Stimulated activated CD4-positive, alpha-beta T cell treated with anti-CD3 and anti-CD28 coated beads, Interleukin-2, amount 100 ng/mL, for 24 hours (primary cell): ENCODE results near the gene INSL4.

Experiments
- DNase-seq, 2 donors: peaks; one replicate each; pipeline ENCODE4 v3.0.0-alpha.2; 2020

Gene INSL4

GRCh38 chr9:5231212-5231611, at the start of gene INSL4:
Gene INSL4 (plus strand): TSS chr9:5231419. CDS start chr9:5231524, 105 bp downstream.
- DNase-seq = no peak

- no peak for DNase-seq
These were observed 46.4 kb upstream of the INSL4 start for GRCh38 chr9:5184776-5185175.

- DNase-seq = no peak
These were observed 45.9 kb upstream of the INSL4 start, which contains the start of gene INSL6 for GRCh38 chr9:5185220-5185840. Gene INSL6 (minus strand): TSS chr9:5185639. CDS start chr9:5185602, 37 bp downstream.

DNA sequence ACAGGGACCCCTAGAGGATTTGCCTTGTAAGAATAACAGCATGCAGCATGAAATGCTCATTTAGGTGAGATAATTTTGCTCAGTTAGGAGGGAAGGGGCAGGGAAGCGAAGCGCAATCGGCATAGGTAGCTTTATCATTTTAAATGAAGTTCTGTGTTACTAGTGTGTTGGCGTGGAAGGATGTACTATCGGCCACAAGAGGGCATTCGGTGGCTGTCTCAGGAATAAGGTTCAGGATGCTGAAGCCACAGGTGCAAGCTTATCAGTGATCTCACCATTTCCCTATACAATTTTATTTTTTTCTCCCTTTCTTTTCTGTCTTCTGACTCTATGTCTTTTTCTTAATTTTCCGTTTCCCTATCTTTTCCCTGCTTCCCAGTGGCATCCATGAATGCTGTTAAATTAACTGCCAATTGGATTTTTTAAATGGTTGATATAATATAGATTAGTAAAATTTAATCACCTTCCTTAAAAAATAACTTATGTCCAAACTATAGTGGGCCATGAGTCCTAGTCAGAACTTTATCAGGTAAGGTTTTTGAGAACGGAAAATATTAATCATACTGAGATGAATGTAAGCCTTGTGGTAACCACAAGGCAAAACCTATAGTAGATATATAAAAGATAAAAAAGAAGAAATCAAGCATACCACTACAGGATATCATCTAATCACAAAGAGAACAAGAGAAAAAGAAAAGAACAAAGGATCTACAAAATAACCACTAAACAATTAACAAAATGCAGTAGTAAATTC, 44.6 kb upstream of the INSL4 start:
- peak; percentile 48 to 52 for DNase-seq

DNA sequence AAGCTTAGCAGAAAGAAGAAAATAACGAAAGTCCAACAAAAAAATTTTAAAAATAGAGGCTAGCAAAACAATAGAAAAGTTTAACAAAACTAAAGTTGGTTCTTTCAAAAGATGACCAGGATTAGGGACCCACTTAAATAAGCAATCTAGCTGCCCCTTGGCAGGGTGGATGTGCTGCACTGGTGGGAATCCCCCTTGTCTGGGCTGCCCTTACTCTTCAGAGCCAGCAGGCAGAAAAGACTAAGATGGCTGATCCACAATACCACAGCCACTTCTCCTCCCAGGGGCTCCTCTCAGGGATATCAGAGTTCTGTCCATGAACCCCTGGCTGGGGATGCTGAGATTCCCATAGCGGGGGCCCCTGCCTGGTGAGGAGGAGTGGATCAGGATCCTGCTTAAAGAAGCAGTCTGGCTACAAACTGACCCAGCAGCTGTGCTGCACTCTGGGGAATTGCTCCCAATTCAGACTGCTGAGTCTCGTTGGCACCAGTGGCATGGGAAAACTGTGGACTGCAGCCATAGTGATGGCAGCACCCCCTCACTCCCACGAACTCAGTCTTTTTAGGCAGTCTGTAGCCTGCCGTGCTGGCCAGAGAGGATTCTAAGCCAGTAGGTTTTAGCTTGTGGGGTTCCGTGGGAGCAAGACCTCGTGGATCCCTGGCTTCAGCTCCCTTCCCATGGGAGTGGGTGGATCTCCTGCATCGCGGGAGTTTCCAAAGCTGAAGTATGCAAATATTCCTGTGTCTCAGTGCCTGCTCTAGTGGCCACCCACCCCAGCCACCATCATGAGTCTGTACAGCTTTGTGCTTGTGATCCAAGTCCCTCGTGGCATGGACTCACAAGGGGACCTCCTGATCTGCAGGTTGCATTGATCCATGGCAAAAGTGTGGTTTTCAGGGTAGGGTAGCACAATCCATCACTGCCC, 42.9 kb upstream of the INSL4 start:
- DNase-seq = no peak

GRCh38 chr9:5191985-5192384, 39.2 kb upstream of the INSL4 start:
- DNase-seq = no peak

DNA sequence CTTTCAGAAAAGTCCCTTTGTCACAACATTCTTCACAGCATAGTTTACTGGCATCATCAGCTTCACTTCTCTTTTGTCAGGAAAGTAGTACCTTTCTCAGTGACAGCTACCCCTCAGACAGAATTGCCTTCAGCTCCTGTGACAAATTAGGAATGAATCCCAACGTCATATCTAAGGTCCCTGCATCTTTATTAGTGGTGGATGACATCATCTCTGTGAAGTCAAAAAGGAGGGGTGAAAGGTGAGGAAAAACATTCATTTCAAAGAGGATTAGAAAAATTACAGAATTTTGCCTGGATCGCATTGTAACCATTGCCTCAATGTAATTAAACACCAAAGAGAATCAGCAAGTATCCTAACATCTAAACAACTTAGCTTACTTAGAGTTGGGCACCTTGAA, 37.9 kb upstream of the INSL4 start:
- DNase-seq = no peak

DNA sequence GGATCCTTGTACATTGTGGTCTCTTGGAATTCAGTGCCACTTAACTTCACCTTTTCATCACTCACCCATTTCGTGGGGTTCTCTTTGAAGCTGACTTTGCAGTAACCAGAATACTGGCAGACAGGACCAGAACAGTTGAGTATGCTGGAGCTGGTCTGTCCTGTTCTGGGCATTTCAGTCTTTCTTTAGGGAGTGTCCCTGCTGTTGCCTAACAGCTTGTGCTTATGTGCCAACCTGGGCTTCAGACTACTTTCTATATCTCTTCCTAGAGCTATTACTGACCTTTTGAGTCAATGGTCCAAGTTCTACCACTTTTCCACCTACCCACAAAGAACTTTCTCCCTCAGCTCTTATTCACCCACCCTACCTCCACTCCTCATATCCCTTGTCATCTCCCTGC, 35.8 kb upstream of the INSL4 start:
- no peak for DNase-seq

DNA sequence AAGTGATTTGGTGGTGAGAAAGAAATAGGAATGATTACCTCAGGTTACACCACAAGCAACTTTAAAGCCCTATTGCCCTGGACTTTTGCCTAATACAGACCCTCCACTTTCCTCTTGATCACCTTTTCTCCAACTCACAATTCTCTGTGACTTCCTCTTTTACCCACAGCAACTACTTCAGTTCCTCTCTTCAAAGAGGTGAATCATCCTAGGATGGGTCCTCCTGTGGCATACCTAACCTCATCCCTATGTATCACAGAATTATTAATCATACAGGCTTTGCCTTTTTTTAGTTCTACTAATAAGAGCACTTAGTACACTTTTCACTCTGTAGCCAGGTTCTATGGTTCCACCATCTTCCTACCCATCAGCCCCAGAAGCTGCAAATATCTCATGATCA, 26.1 kb upstream of the INSL4 start:
- DNase-seq = no peak

- DNase-seq = no peak
These were observed 665 bp upstream of the INSL4 start for GRCh38 chr9:5230554-5230953.

DNA sequence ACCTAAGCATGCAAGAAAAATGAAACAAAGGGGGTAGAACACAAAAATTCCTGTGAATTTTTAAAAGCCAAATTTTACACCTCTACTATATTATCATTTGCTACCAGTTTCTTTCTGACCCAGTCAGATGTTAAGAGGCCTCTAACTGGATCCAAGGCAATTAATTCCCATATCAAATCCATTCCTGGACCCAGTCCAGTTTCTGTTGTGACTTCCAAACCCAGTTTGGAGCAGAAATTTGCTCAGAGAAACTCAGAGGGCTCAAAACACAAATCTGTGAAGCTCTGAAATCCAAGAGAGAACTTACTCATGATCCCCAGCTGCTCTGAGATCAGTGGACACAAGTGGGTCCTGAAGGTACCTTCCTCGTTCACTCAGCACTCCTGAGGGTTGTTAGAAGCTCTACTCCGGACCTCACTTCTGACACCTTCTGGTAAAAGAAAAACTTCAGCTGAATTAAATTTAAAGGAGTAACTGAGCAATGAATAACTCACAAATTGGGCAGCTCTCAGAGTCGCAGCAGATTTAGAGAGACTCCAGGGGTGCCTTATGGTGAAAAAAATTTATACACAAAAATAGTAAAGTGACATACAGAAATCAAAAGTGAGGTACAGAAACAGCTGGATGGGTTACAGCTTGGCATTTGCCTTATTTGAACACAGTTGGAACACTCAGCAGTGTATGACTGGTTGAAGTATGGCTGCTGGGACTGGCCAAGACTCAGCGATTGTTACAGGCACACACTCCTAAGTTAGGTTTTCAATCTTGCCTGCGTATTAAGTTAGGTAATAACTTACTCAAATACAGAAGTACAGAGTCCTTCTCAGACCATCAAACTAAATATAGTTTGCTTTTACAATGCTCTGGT, 32.4 kb downstream of the INSL4 start:
- DNase-seq = no peak

GRCh38 chr9:5264219-5264595, 33.0 kb downstream of the INSL4 start:
- DNase-seq = no peak

DNA sequence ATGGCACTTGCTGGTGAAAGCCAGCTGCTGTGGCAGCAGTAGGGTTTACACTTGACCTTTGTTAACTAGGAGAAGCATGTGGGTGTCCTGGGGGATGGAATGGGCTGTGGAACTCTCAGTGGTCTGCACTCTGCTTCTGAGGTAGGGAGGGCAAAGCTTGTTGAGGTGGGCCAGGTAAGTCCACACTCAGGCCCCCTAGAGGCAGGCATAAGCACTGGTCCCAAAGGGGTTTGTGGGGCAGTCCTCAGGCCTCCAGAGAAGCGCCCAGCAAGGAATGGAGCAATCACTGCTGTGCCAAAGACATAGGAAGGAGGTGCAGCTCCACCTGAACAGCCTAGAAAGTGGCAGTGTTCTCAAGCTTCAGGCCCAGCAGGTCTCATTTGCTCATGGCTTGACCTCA, 34.7 kb downstream of the INSL4 start:
- no peak for DNase-seq

DNA sequence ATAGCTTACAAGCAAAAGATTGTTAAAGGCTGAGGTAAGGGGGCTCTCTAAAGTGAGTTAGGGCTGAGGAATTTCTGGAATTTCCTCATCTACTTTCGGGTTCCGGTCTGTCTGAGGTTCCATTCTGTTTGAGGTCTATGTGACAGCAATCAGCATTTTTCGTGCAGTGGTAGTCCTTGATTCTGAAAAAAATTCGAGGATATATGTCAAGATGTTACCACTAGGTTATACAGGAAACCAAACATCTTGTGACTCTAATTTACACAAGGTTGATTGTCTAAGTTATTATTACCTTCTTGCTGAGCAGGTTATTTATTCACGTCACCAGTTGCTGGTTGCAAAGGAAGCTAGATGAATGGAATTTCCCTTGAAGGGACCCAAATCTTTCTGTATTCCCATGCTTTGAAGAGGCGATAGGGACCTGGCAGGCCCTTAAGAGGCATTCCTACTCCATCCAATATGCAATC, 38.1 kb downstream of the INSL4 start:
- no peak for DNase-seq

- DNase-seq = no peak
These were observed 43.6 kb downstream of the INSL4 start for GRCh38 chr9:5274770-5275169.

GRCh38 chr9:5278486-5278885, 47.3 kb downstream of the INSL4 start:
- no peak for DNase-seq
